ENCODE results near the gene CNIH1.

DNA sequence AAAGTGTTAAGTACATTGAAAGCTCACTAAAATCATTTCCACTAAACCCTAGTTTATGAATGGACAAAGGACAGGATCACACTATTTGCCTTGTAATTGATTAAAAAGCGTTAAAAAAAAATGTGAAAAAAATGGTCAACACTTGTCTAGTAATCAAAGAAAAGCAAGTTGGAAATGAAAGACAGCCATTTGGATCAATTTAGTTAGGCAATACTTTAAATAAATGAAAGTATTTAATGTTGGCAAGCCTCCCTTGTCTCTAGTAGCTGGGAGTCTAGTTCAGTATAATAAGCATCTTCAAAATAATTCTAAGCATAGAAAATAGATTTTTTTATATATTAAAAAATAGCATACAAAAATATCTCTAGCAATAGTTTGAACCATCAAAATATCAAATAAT lies 14.2 kb upstream of the CNIH1 start:
- no peak for TF ChIP-seq CTCF (IDR thresholded peaks at IDR 0.05; ENCODE audit: low read length)
- TF ChIP-seq EZH2 (IDR thresholded peaks at IDR 0.05; ENCODE audit: borderline replicate concordance, low read length) = no peak

All from OCI-LY1 (cell line).